DND-41 (cell line): Measurements from ENCODE around the gene LIMS2.

Experiments
- ATAC-seq: fragments of 200-7000 bp; cut with Tn5 transposase; 3 replicates; pipeline ENCODE4 v1.9.1; 2021; ENCODE audit warnings: low read depth; ENCODE audit not compliant: insufficient read depth
- DNase-seq: peaks from one replicate; pipeline ENCODE4 v3.0.0-alpha.2; 2020
- H2AFZ ChIP-seq: 2 replicates; pipeline ENCODE4 v1.6.0; 2012; ENCODE audit warnings: low read depth, low read length
- H3K27ac ChIP-seq: 2 replicates; pipeline ENCODE4 v1.5.1; 2012; ENCODE audit warnings: low read length, inconsistent platforms
- H3K27me3 ChIP-seq: fragments of 200-600 bp; sonication (generic); 2 replicates; pipeline ENCODE4 v1.6.0; 2012; ENCODE audit warnings: low read length, mild to moderate bottlenecking, inconsistent platforms; ENCODE audit not compliant: insufficient read depth, poor library complexity
- H3K36me3 ChIP-seq: 2 replicates; pipeline ENCODE4 v1.5.1; 2012; ENCODE audit warnings: low read length, inconsistent platforms; ENCODE audit not compliant: insufficient read depth
- H3K4me1 ChIP-seq: 2 replicates; pipeline ENCODE4 v1.5.1; 2012; ENCODE audit warnings: mild to moderate bottlenecking, low read length; ENCODE audit not compliant: insufficient read depth
- H3K4me2 ChIP-seq: 2 replicates; pipeline ENCODE4 v1.6.0; 2012; ENCODE audit warnings: mild to moderate bottlenecking, moderate library complexity, low read length, inconsistent platforms; ENCODE audit not compliant: insufficient read depth
- H3K4me3 ChIP-seq, 2 experiments: fragments of 200-600 bp in 1 of 2; shearing (Covaris generic) in 1 of 2; 2 replicates each; pipeline ENCODE4 v1.5.1; 2012 to 2016; ENCODE audit warnings: inconsistent platforms in 2 of 2, low read length in 2 of 2, mild to moderate bottlenecking in 2 of 2, low read depth in 1 of 2, moderate library complexity in 1 of 2
- H3K79me2 ChIP-seq: 2 replicates; pipeline ENCODE4 v1.6.0; 2012; ENCODE audit warnings: low read length, inconsistent platforms; ENCODE audit not compliant: insufficient read depth
- H3K9ac ChIP-seq: 2 replicates; pipeline ENCODE4 v1.6.0; 2012; ENCODE audit warnings: low read depth, mild to moderate bottlenecking, inconsistent platforms, low read length, moderate library complexity
- H3K9me3 ChIP-seq: 2 replicates; pipeline ENCODE4 v1.5.1; 2012; ENCODE audit warnings: low read length, moderate library complexity, mild to moderate bottlenecking, inconsistent platforms; ENCODE audit not compliant: insufficient read depth, severe bottlenecking
- H4K20me1 ChIP-seq: 2 replicates; pipeline ENCODE4 v1.6.0; 2012; ENCODE audit warnings: low read length; ENCODE audit not compliant: insufficient read depth
- CTCF ChIP-seq: IDR thresholded peaks from 2 replicates; pipeline ENCODE4 v1.5.1; 2012; ENCODE audit warnings: borderline replicate concordance, low read length, moderate library complexity, mild to moderate bottlenecking; ENCODE audit not compliant: poor library complexity, severe bottlenecking; ENCODE audit errors: extremely low read depth
- EZH2 ChIP-seq: IDR thresholded peaks from 3 replicates; pipeline ENCODE4 v1.6.1; 2012; ENCODE audit warnings: borderline replicate concordance, low read depth, mild to moderate bottlenecking, moderate library complexity, low read length, inconsistent platforms; ENCODE audit not compliant: severe bottlenecking

LIMS2 gene

GRCh38 chr2:127688405-127688804 lies 13.1 kb upstream of the LIMS2 start:
- DNase-seq (no peak), ATAC-seq (no peak)
- Histone ChIP-seq H3K4me3 (no peak overlapping the region), H3K36me3 (no peaks in the 10 kb centered on the region), H3K9ac (no peak overlapping the region), H3K4me1 (no peaks in the 10 kb centered on the region), H4K20me1 (no peaks in the 10 kb centered on the region), H3K79me2 (no peaks in the 10 kb centered on the region), H3K9me3 (peaks cover 32% of the 10 kb centered on the region), H3K27ac (no peak overlapping the region), H2AFZ (no peak overlapping the region), H3K4me2 (no peak overlapping the region), H3K27me3 (no peaks in the 10 kb centered on the region)
- TF ChIP-seq EZH2: no peak
- TF ChIP-seq CTCF: no peak

- no peaks in the 10 kb centered on the region for H3K27me3 ChIP-seq
- no peak overlapping the region for H3K9ac ChIP-seq
- H3K27ac ChIP-seq: no peak overlapping the region
- H3K36me3 ChIP-seq: no peaks in the 10 kb centered on the region
- H3K79me2 ChIP-seq: no peaks in the 10 kb centered on the region
- no peak overlapping the region for H3K4me2 ChIP-seq
- no peaks in the 10 kb centered on the region for H4K20me1 ChIP-seq
- no peak for ATAC-seq
- no peaks in the 10 kb centered on the region for H3K4me1 ChIP-seq
- H2AFZ ChIP-seq: peak overlapping the region; percentile 17; the same call in 1 of the 2 replicates
- no peak for DNase-seq
- no peak overlapping the region for H3K4me3 ChIP-seq
- peaks cover 20% of the 10 kb centered on the region for H3K9me3 ChIP-seq
- no peak for TF ChIP-seq CTCF
- no peak for TF ChIP-seq EZH2
Observed at GRCh38 chr2:127685410-127686080, 10.2 kb upstream of the LIMS2 start.

GRCh38 chr2:127683757-127684156 lies 8.4 kb upstream of the LIMS2 start:
- no peak overlapping the region for H2AFZ ChIP-seq
- no peak overlapping the region for H3K9ac ChIP-seq
- no peak overlapping the region for H3K4me3 ChIP-seq
- H3K79me2 ChIP-seq: no peaks in the 10 kb centered on the region
- ATAC-seq (no peak), DNase-seq (no peak)
- H3K27me3 ChIP-seq: no peaks in the 10 kb centered on the region
- H3K27ac ChIP-seq: no peak overlapping the region
- H3K4me2 ChIP-seq: no peak overlapping the region
- no peaks in the 10 kb centered on the region for H3K36me3 ChIP-seq
- TF ChIP-seq CTCF (no peak), EZH2 (no peak)
- H4K20me1 ChIP-seq: no peaks in the 10 kb centered on the region
- H3K4me1 ChIP-seq: no peaks in the 10 kb centered on the region
- peaks cover 9% of the 10 kb centered on the region for H3K9me3 ChIP-seq
